ENCODE measurements around the gene NHLRC1. TPM values are rescaled to one million over a fixed set of nuclear protein-coding genes. Genes with fewer than 3 reads are reported as not detected.
A peak's percentile ranks its signal among the peaks of the same experiment; 100 is the strongest.
"Not testable (repeated sequence)": the region's sequence is repeated elsewhere in the genome, so short reads cannot be mapped to it uniquely, and the experiment has no call there.

Gene NHLRC1
- total RNA-seq, 2 experiments from 2014 or later = 0.18 TPM; not detected in 1

DNA sequence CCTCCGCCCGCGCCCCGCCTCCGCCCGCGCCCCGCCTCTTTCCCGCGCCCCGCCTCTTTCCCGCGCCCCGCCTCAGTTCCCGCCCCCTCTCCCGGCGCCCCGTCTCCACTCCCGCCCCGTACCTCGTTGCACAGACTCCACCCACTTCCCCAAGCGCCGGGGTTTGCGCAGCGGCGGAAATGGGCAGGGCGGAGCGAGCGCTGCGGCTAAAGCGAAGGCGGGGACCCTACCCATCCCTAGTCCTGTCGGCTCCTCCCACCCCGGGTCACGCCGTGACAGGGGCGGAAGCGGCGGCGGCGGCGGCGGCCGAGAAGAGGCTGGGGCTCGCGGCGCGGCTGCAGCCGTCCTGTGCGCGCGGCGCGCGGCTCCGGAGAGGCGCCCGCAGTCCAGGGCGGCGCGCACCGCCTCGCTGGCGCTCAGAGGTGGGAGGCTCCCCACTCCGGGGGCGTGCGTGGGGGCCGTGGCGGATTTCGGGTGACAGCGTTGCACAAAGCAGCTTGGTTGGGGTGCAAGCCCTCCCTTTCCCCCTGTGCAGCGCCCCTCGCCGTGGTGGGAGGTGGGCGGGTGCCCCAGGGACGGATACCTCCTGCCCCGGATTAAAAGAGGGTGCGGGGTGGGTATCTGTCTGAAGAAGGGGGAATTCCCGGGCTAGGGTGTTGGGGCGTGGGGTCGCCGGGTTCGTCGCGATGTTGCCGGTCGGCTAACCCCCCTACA, 32.8 kb upstream of the NHLRC1 start, which contains the start of gene KDM1B:
TSS of gene KDM1B (plus strand) at position 273 of the 714 bp plus-strand sequence. CDS start 4,474 bp downstream, outside the sequence.
- H3K9me3 Mint-ChIP-seq = no peaks in the 10 kb centered on the region
- ChIA-PET CTCF (interaction anchor here (1.4 kb wide), 1 partner anchor 21 kb away, joined by 3 read pairs; no protein-coding TSS in a partner anchor), POLR2A (interaction anchor here (0.6 to 1.6 kb wide), 7 partner anchors 11 to 449 kb away, joined by 3 to 6 read pairs (median 3); partner anchors contain the start of gene NUP153)
- peaks cover 4% of the 10 kb centered on the region for H3K36me3 Mint-ChIP-seq (ENCODE audit: low read depth)
- peak; percentile 98 for DNase-seq
- H3K4me3 Mint-ChIP-seq = peak within 1 kb of the TSS; percentile 96
- peaks cover 27% of the 10 kb centered on the region for H3K4me1 Mint-ChIP-seq (ENCODE audit: low read depth)
- intact Hi-C loops (cut with micrococcal nuclease) = loop anchor here (5.0 kb wide), 1 partner anchor 107 kb away; the partner anchor contains the start of gene DEK
- peak within 1 kb of the TSS; percentile 93 for H3K27ac Mint-ChIP-seq
- H3K27me3 Mint-ChIP-seq = no peaks in the 10 kb centered on the region
- peak; percentile 97 for ATAC-seq
- TF ChIP-seq, protein P1, sequence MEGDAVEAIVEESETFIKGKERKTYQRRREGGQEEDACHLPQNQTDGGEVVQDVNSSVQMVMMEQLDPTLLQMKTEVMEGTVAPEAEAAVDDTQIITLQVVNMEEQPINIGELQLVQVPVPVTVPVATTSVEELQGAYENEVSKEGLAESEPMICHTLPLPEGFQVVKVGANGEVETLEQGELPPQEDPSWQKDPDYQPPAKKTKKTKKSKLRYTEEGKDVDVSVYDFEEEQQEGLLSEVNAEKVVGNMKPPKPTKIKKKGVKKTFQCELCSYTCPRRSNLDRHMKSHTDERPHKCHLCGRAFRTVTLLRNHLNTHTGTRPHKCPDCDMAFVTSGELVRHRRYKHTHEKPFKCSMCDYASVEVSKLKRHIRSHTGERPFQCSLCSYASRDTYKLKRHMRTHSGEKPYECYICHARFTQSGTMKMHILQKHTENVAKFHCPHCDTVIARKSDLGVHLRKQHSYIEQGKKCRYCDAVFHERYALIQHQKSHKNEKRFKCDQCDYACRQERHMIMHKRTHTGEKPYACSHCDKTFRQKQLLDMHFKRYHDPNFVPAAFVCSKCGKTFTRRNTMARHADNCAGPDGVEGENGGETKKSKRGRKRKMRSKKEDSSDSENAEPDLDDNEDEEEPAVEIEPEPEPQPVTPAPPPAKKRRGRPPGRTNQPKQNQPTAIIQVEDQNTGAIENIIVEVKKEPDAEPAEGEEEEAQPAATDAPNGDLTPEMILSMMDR (IDR thresholded peaks at IDR 0.05) = no peak

DNA sequence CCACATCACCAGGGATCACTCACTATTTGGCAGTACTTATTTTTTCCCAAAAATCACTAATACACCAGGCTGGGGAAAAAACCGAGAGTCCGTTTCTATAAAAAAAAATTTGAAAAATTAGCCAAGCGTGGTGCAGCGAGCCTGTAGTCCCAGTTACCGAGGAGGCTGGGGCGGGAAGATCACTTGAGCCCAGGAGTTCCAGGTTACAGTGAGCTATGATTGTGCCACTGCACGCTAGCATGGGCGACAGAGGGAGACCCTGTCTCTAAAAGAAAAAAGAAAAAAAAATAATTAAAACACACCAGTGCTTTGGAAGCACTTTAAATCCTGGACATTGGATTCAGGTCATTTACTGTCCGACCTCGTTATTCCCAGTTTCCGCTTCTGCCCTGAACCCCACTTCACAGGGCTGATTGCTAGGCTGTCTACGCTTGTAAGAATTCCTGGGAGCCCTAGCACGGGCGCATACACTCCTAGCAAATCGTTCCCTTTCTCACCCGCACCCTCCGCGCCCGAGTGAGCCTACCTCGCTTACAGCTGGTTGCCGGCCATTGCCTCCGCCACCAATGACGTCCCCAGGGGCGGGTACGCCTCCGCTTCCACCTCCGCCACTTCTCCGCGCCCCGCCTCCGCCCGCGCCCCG, 32.2 kb upstream of the NHLRC1 start, which contains the start of gene TPMT:
TSS of gene TPMT (minus strand) at position 571 of the 643 bp plus-strand sequence. CDS start 5,950 bp downstream, outside the sequence.
- Mint-ChIP-seq H3K4me1 (ENCODE audit: low read depth) (peaks cover 27% of the 10 kb centered on the region), H3K27me3 (no peaks in the 10 kb centered on the region), H3K4me3 (peak within 1 kb of the TSS; percentile 96), H3K36me3 (ENCODE audit: low read depth) (no peaks in the 10 kb centered on the region), H3K9me3 (no peaks in the 10 kb centered on the region), H3K27ac (peak within 1 kb of the TSS; percentile 93)
- TF ChIP-seq, protein P1 (IDR thresholded peaks at IDR 0.05) = no peak
- ATAC-seq (no peak), DNase-seq (peak; percentile 17)
- CTCF ChIA-PET = interaction anchor here (1.4 kb wide), 1 partner anchor 21 kb away, joined by 3 read pairs; no protein-coding TSS in a partner anchor
- intact Hi-C loops (cut with micrococcal nuclease) = loop anchor here (5.0 kb wide), 1 partner anchor 108 kb away; the partner anchor contains the start of gene DEK
- POLR2A ChIA-PET = interaction anchor here (0.6 to 1.6 kb wide), 7 partner anchors 12 to 448 kb away, joined by 3 to 6 read pairs (median 3); partner anchors contain the start of gene NUP153

DNA sequence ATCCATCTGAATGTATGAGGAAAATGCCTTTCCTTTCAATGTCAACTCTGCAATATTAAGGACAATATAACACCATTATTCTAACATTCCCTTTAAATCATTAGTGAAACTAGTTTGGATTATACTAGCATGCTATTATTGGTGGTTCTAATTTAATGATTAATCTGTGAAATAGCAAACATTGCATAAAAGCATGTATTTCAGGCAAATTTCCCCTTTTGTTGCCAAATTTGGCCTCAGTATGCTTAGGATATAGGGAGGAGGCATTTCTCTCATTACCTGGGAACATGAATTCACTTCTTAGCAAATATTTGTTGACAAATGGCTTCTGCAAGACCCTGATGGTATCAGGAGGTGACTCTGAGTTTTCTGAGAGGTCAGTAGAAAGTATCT, 30.8 kb upstream of the NHLRC1 start:
- TF ChIP-seq, protein P1 (IDR thresholded peaks at IDR 0.05) = no peak
- no peaks in the 10 kb centered on the region for H3K9me3 Mint-ChIP-seq
- DNase-seq (no peak), ATAC-seq (no peak)
- H3K27me3 Mint-ChIP-seq = no peaks in the 10 kb centered on the region
- peak overlapping the region; percentile 22 for H3K4me3 Mint-ChIP-seq
- H3K27ac Mint-ChIP-seq = no peak overlapping the region
- peaks cover 29% of the 10 kb centered on the region for H3K4me1 Mint-ChIP-seq (ENCODE audit: low read depth)
- POLR2A ChIA-PET = interaction anchor here (1.1 kb wide), 1 partner anchor 24 kb away, joined by 3 read pairs; no protein-coding TSS in a partner anchor
- H3K36me3 Mint-ChIP-seq (ENCODE audit: low read depth) = peaks cover 4% of the 10 kb centered on the region
- CTCF ChIA-PET = no interaction called here
- intact Hi-C loops (cut with micrococcal nuclease) = no loop called here

DNA sequence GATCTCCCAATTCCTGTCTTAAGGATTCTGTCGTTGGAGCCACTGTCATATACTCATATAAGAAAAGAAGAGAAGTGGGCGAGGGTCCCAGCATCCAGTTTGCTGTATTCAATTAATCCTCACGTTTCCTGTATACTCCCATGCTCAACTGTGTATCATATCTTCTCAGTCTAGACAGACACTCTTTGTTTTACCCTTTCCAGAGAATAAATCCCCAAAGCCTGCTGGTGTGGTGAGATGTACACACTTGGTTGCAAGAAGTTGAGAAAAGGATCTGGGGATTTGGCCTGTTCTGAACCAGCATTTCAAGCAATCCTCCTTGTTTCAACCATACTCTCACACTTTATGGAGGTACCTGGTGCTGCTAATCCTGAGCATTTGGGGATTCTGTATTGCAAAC, 29.3 kb upstream of the NHLRC1 start:
- no peaks in the 10 kb centered on the region for H3K27me3 Mint-ChIP-seq
- CTCF ChIA-PET = no interaction called here
- intact Hi-C loops (cut with micrococcal nuclease) = no loop called here
- H3K36me3 Mint-ChIP-seq (ENCODE audit: low read depth) = peaks cover 6% of the 10 kb centered on the region
- DNase-seq = no peak
- TF ChIP-seq, protein P1 (IDR thresholded peaks at IDR 0.05) = no peak
- peaks cover 38% of the 10 kb centered on the region for H3K4me1 Mint-ChIP-seq (ENCODE audit: low read depth)
- ATAC-seq = no peak
- POLR2A ChIA-PET = interaction anchor here (0.6 kb wide), 1 partner anchor 10 kb away, joined by 4 read pairs; no protein-coding TSS in a partner anchor
- H3K4me3 Mint-ChIP-seq = no peak overlapping the region
- no peak overlapping the region for H3K27ac Mint-ChIP-seq
- H3K9me3 Mint-ChIP-seq = no peaks in the 10 kb centered on the region

DNA sequence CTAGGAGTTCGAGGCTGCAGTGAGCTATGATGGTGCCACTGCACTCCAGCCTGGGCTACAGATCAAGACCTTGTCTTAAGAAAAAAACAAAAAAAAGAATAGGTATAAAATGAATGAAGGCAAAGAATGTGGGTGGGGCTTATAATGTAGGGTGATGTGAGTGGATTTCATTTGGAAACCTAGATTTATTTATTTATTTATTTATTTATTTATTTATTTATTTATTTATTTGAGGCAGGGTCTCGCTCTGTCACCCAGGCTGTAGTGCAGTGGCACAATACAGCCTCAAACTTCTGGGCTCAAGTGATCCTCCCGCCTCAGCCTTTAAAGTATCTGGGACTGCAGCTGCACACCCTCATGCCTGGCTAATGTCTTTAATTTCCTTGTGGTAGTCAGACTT, 28.9 kb upstream of the NHLRC1 start:
- H3K27ac Mint-ChIP-seq; H3K4me3 Mint-ChIP-seq; POLR2A ChIA-PET; H3K36me3 Mint-ChIP-seq (ENCODE audit: low read depth); CTCF ChIA-PET; H3K27me3 Mint-ChIP-seq; DNase-seq; intact Hi-C loops (cut with micrococcal nuclease); H3K9me3 Mint-ChIP-seq; ATAC-seq: not testable (repeated sequence)
- H3K4me1 Mint-ChIP-seq (ENCODE audit: low read depth) = peaks cover 37% of the 10 kb centered on the region
